GM20000 (cell line): ENCODE results near the gene SYNC.

Experiments used
- DNase-seq: peaks from one replicate; pipeline ENCODE4 v3.0.0; 2012; ENCODE audit warnings: low spot score
- TF ChIP-seq, protein P1 (sequence below): IDR thresholded peaks from 2 replicates; pipeline ENCODE4 v1.5.1; 2012; ENCODE audit warnings: mild to moderate bottlenecking, control low read depth; ENCODE audit errors: extremely low read depth, missing control alignments

The SYNC gene

GRCh38 chr1:32719681-32720275 is 17.2 kb upstream of the SYNC start:
- no peak for DNase-seq
- TF ChIP-seq, protein P1, sequence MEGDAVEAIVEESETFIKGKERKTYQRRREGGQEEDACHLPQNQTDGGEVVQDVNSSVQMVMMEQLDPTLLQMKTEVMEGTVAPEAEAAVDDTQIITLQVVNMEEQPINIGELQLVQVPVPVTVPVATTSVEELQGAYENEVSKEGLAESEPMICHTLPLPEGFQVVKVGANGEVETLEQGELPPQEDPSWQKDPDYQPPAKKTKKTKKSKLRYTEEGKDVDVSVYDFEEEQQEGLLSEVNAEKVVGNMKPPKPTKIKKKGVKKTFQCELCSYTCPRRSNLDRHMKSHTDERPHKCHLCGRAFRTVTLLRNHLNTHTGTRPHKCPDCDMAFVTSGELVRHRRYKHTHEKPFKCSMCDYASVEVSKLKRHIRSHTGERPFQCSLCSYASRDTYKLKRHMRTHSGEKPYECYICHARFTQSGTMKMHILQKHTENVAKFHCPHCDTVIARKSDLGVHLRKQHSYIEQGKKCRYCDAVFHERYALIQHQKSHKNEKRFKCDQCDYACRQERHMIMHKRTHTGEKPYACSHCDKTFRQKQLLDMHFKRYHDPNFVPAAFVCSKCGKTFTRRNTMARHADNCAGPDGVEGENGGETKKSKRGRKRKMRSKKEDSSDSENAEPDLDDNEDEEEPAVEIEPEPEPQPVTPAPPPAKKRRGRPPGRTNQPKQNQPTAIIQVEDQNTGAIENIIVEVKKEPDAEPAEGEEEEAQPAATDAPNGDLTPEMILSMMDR = no peak

DNA sequence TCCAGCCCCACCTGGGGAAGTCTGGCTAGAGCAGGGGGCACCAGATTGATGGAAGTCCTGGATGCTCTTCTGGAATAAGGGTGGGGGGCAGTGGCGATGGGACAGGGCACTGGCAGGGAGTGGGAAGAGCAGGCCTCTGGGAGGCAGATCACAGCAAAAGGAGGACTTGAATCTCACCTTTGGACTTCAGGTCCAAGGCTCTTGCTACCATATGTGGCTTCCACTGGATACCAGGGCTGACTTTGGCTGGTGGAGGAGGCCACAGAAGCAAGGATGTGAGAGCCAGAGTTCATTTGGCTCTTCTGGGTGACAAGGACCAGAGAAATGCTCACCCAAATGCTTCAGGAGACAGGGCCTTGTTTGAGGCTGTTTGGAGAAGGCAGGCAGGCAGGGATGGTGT is 16.0 kb upstream of the SYNC start:
- TF ChIP-seq, protein P1 = no peak
- DNase-seq = no peak

GRCh38 chr1:32718036-32718435 is 15.5 kb upstream of the SYNC start:
- DNase-seq = no peak
- TF ChIP-seq, protein P1 = no peak

- TF ChIP-seq, protein P1 = no peak
Measured at GRCh38 chr1:32717503-32717902, 14.9 kb upstream of the SYNC start.

DNA sequence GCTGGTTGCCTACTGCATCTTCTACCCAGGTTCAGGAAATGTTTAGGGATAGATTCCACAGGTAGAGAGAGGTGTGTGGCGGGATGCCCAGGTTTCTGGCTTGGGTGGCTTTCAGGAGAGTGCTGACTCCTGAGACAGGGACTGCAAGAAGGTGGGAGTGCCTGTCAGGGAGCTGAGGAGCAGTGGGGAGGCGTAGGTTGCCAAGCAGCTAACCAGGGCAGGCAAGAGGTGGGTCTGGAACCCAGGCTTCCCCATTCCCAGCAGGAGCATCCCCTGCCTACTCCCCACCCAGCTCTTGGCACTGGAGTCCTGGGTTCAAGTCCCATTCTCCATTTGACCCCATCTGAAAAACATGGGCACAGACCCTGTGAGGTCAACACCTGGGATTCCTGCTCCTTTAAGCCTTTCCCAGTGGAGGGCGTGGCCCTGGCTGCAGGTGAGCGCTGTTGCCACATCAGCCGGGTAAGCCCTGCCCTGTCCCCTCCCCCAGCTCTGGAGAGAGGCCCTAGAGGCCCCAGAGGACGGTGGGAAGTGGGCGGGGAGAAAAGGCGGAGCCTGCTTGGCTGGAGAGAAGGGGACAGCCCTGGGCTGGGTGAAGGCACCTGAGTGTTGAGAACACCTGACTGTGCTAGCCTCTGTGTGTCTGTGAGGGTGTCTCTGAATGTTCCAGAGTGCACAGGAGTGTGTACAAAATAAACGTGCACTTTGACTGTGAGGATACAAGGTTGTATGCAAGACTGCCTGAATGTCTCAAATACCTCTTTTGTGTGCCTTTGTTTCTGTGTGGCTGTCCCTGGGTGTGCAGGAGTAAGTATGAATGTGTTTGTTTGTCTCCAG is 14.0 kb upstream of the SYNC start:
- TF ChIP-seq, protein P1 = no peak
- DNase-seq = peak; percentile 81

More at GRCh38 chr1:32717503-32717902, 14.9 kb upstream of the SYNC start:
- no peak for DNase-seq

DNA sequence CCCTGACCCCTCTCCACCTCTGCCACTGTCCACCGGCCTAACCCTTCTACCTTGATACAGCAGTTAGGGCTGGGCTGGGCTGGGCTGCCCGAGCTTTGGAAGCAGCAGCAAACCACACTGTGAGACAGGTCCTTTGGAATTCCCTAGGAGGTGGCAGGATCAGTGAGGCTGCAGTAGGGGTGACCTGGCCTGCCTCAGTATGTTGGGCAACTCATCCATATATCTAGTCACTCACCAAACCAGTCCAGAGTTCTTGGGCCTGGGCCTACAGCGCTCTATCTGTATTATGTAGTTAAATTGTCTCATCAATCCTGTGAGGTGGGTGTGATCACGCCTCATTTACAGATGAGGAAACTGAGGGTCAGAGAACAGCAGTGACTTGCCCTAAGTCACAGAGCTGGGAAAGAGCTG is 13.3 kb upstream of the SYNC start:
- DNase-seq = no peak
- TF ChIP-seq, protein P1 = no peak

DNA sequence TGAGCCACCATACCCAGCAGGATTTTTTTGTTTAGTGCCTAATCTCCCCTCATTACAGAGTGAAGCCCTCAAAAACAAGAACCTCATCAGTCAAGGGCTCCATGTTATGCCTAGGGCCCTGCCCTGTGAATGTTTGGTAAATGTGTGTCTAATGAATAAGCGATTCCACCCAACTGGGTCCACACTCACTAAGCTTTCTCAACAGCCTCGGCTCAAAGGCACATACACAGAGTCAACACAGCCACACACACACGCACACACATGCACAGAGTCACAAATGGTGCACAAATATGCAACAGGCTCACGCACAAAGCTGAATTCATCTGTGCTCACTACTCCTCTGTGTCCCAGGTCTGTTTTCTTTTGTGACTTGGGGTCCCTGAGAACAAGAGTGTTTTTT is 11.7 kb upstream of the SYNC start:
- TF ChIP-seq, protein P1 = no peak
- DNase-seq = no peak
